H9 (cell line): Measurements from ENCODE around the gene LENG1. TPM values are rescaled to one million over a fixed set of nuclear protein-coding genes. Genes with fewer than 3 reads are reported as not detected.

Source experiments
- DNase-seq: peaks from one replicate; pipeline ENCODE4 v3.0.0-alpha.2; 2017
- H2AFZ ChIP-seq: one replicate; pipeline ENCODE4 v1.6.1; 2013; ENCODE audit warnings: mild to moderate bottlenecking, low read length, control low read depth, moderate library complexity
- H2AK5ac ChIP-seq: 2 replicates; pipeline ENCODE4 v1.6.1; 2013; ENCODE audit warnings: low read length, control low read depth, mixed read lengths; ENCODE audit not compliant: insufficient read length
- H2BK120ac ChIP-seq: one replicate; pipeline ENCODE4 v1.6.1; 2013; ENCODE audit warnings: low read depth, mild to moderate bottlenecking, low read length, control low read depth, inconsistent platforms; ENCODE audit not compliant: poor library complexity, severe bottlenecking
- H2BK12ac ChIP-seq: 2 replicates; pipeline ENCODE4 v1.6.1; 2013; ENCODE audit warnings: low read length, control low read depth, mixed read lengths, low read depth; ENCODE audit not compliant: insufficient read length
- H2BK15ac ChIP-seq: 2 replicates; pipeline ENCODE4 v1.6.1; 2013; ENCODE audit warnings: low read depth, low read length, control low read depth
- H2BK20ac ChIP-seq: one replicate; pipeline ENCODE4 v1.6.1; 2013; ENCODE audit warnings: low read depth, mild to moderate bottlenecking, low read length, control low read depth, inconsistent platforms; ENCODE audit not compliant: poor library complexity, severe bottlenecking
- H2BK5ac ChIP-seq: 2 replicates; pipeline ENCODE4 v1.6.1; 2013; ENCODE audit warnings: low read length, control low read depth, mixed read lengths; ENCODE audit not compliant: insufficient read length
- H3K14ac ChIP-seq: 2 replicates; pipeline ENCODE4 v1.6.1; 2013; ENCODE audit warnings: low read length, control low read depth; ENCODE audit not compliant: insufficient read depth
- H3K18ac ChIP-seq: 2 replicates; pipeline ENCODE4 v1.6.1; 2013; ENCODE audit warnings: low read depth, mild to moderate bottlenecking, mixed read lengths, low read length, control low read depth; ENCODE audit not compliant: insufficient read length
- H3K23ac ChIP-seq: 2 replicates; pipeline ENCODE4 v1.6.1; 2013; ENCODE audit warnings: low read length, control low read depth, mixed read lengths, low read depth; ENCODE audit not compliant: insufficient read length
- H3K23me2 ChIP-seq: 2 replicates; pipeline ENCODE4 v1.6.1; 2013; ENCODE audit warnings: low read depth, mild to moderate bottlenecking, mixed read lengths, low read length, control low read depth; ENCODE audit not compliant: insufficient read length, poor library complexity, severe bottlenecking
- H3K27ac ChIP-seq: 2 replicates; pipeline ENCODE4 v1.5.1; 2013; ENCODE audit warnings: low read length, control low read depth, mixed read lengths, low read depth; ENCODE audit not compliant: insufficient read length
- H3K27me3 ChIP-seq: 2 replicates; pipeline ENCODE4 v1.6.1; 2013; ENCODE audit warnings: low read length, control low read depth, inconsistent platforms; ENCODE audit not compliant: insufficient read depth
- H3K4ac ChIP-seq: 2 replicates; pipeline ENCODE4 v1.6.1; 2013; ENCODE audit warnings: low read depth, mild to moderate bottlenecking, control low read depth, inconsistent platforms, low read length, moderate library complexity
- H3K4me1 ChIP-seq: 2 replicates; pipeline ENCODE4 v1.6.1; 2013; ENCODE audit warnings: low read length, control low read depth, inconsistent platforms; ENCODE audit not compliant: insufficient read depth
- H3K4me2 ChIP-seq: 2 replicates; pipeline ENCODE4 v1.6.1; 2013; ENCODE audit warnings: low read length, control low read depth, mixed read lengths; ENCODE audit not compliant: insufficient read length, insufficient read depth
- H3K56ac ChIP-seq: 2 replicates; pipeline ENCODE4 v1.6.1; 2013; ENCODE audit warnings: low read depth, mild to moderate bottlenecking, mixed read lengths, low read length, control low read depth; ENCODE audit not compliant: insufficient read length
- H3K79me1 ChIP-seq: 2 replicates; pipeline ENCODE4 v1.6.1; 2013; ENCODE audit warnings: low read depth, mild to moderate bottlenecking, moderate library complexity, low read length, control low read depth, inconsistent platforms; ENCODE audit not compliant: insufficient read depth, poor library complexity, severe bottlenecking
- H3K79me2 ChIP-seq: 2 replicates; pipeline ENCODE4 v1.6.1; 2013; ENCODE audit warnings: low read length, control low read depth, inconsistent platforms; ENCODE audit not compliant: insufficient read depth
- H3K9ac ChIP-seq: 2 replicates; pipeline ENCODE4 v1.6.1; 2013; ENCODE audit warnings: low read length, control low read depth, mixed read lengths; ENCODE audit not compliant: insufficient read length; ENCODE audit errors: extremely low read depth
- H3K9me3 ChIP-seq: one replicate; pipeline ENCODE4 v1.6.1; 2013; ENCODE audit warnings: low read depth, low read length, inconsistent platforms; ENCODE audit not compliant: control insufficient read depth
- H3T11ph ChIP-seq: one replicate; pipeline ENCODE4 v1.6.1; 2013; ENCODE audit warnings: mild to moderate bottlenecking, low read length, control low read depth, inconsistent platforms
- H4K20me1 ChIP-seq: one replicate; pipeline ENCODE4 v1.6.1; 2013; ENCODE audit not compliant: control insufficient read depth, insufficient read length, insufficient read depth
- H4K5ac ChIP-seq: 2 replicates; pipeline ENCODE4 v1.6.1; 2013; ENCODE audit warnings: low read depth, mild to moderate bottlenecking, mixed read lengths, low read length, control low read depth; ENCODE audit not compliant: insufficient read length
- H4K8ac ChIP-seq: replicated peaks from 2 replicates; pipeline ENCODE4 v1.6.1; 2013; ENCODE audit warnings: low read length, control low read depth, mixed read lengths, low read depth; ENCODE audit not compliant: insufficient read length
- H4K91ac ChIP-seq: 2 replicates; pipeline ENCODE4 v1.6.1; 2013; ENCODE audit warnings: low read depth, mild to moderate bottlenecking, moderate library complexity, mixed read lengths, low read length, control low read depth; ENCODE audit not compliant: insufficient read length
- H3K27ac Mint-ChIP-seq, 3 experiments: 2 replicates in 2 of 3; 3 replicates in 1 of 3; pipeline ENCODE4 v1.8.0; 2020 to 2021; ENCODE audit warnings: mixed read lengths in 3 of 3, mild to moderate bottlenecking in 1 of 3, moderate library complexity in 1 of 3
- H3K27me3 Mint-ChIP-seq: 2 replicates; pipeline ENCODE4 v1.8.0; 2021; ENCODE audit warnings: low read depth, mild to moderate bottlenecking, moderate library complexity, mixed read lengths
- H3K36me3 Mint-ChIP-seq, 3 experiments: 2 replicates in 2 of 3; 3 replicates in 1 of 3; pipeline ENCODE4 v1.8.0; 2020 to 2021; ENCODE audit warnings: low read depth in 3 of 3, mixed read lengths in 3 of 3; ENCODE audit not compliant: insufficient read depth in 1 of 3
- H3K4me1 Mint-ChIP-seq, 2 experiments: 2 replicates each; pipeline ENCODE4 v1.8.0; 2020; ENCODE audit warnings: mixed read lengths in 2 of 2
- H3K4me3 Mint-ChIP-seq, 2 experiments: 2 replicates in 1 of 2; 3 replicates in 1 of 2; pipeline ENCODE4 v1.8.0; 2020 to 2021; ENCODE audit warnings: mild to moderate bottlenecking in 2 of 2, mixed read lengths in 2 of 2, moderate library complexity in 1 of 2
- H3K9me3 Mint-ChIP-seq, 2 experiments: 2 replicates in 1 of 2; 3 replicates in 1 of 2; pipeline ENCODE4 v1.8.0; 2020; ENCODE audit warnings: mild to moderate bottlenecking in 2 of 2, mixed read lengths in 2 of 2, moderate library complexity in 1 of 2
- WGBS: extraction: QIAGEN DNeasy Blood & Tissue Kit; methylation state at CpG from one replicate; pipeline ENCODE4 v1.1.7; 2013; ENCODE audit warnings: missing lambda C conversion rate, low lambda C conversion rate, mixed read lengths; ENCODE audit not compliant: insufficient read length; ENCODE audit errors: extremely low coverage; 5-methylcytosine and 5-hydroxymethylcytosine counted together
- total RNA-seq: library from RNA; stranded (reverse); gene quantifications from 2 replicates; pipeline ENCODE4 v1.2.1, GENCODE V29; 2021
- TF ChIP-seq, protein P1 (sequence below): fragments of 200-600 bp; sonication (generic); conservative IDR thresholded peaks from 3 replicates; pipeline ENCODE4 v1.8.0; 2021; ENCODE audit warnings: antibody characterized with exemption, mild to moderate bottlenecking

Gene LENG1
- total RNA-seq, 1 experiment from 2014 or later: 7.1 TPM

GRCh38 chr19:54201980-54202379 lies 42.5 kb upstream of the LENG1 start:
- Histone ChIP-seq H3K23ac (no peak overlapping the region), H3K79me1 (peaks cover 6% of the 10 kb centered on the region), H2BK20ac (no peak overlapping the region), H4K20me1 (peaks cover 3% of the 10 kb centered on the region), H2AK5ac (no peak overlapping the region), H3K56ac (no peak overlapping the region), H2BK120ac (no peak overlapping the region), H3K79me2 (peaks cover 39% of the 10 kb centered on the region), H3K18ac (no peak overlapping the region), H4K5ac (no peak overlapping the region), H3T11ph (no peak overlapping the region), H2BK15ac (no peak overlapping the region), H4K91ac (no peak overlapping the region), H4K8ac (no peak overlapping the region), H2BK5ac (no peak overlapping the region), H2BK12ac (no peak overlapping the region), H3K27ac (no peak overlapping the region), H3K4ac (no peak overlapping the region), H3K14ac (no peak overlapping the region), H3K23me2 (peaks cover 7% of the 10 kb centered on the region), H3K27me3 (no peaks in the 10 kb centered on the region), H3K9ac (peak overlapping the region; percentile 96), H3K4me2 (peak overlapping the region; percentile 89), H3K4me1 (peaks cover 3% of the 10 kb centered on the region), H2AFZ (no peak overlapping the region), H3K9me3 (no peaks in the 10 kb centered on the region)
- H3K36me3 Mint-ChIP-seq: peaks cover 63 to 68% (median 68%) of the 10 kb centered on the region in 3 experiments
- H3K4me3 Mint-ChIP-seq: peak overlapping the region; percentile 95 to 98
- TF ChIP-seq, protein P1, sequence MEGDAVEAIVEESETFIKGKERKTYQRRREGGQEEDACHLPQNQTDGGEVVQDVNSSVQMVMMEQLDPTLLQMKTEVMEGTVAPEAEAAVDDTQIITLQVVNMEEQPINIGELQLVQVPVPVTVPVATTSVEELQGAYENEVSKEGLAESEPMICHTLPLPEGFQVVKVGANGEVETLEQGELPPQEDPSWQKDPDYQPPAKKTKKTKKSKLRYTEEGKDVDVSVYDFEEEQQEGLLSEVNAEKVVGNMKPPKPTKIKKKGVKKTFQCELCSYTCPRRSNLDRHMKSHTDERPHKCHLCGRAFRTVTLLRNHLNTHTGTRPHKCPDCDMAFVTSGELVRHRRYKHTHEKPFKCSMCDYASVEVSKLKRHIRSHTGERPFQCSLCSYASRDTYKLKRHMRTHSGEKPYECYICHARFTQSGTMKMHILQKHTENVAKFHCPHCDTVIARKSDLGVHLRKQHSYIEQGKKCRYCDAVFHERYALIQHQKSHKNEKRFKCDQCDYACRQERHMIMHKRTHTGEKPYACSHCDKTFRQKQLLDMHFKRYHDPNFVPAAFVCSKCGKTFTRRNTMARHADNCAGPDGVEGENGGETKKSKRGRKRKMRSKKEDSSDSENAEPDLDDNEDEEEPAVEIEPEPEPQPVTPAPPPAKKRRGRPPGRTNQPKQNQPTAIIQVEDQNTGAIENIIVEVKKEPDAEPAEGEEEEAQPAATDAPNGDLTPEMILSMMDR: no peak
- H3K27ac Mint-ChIP-seq: peak overlapping the region; percentile 100; a peak in 5 of 7 replicates
- H3K9me3 Mint-ChIP-seq: no peaks in the 10 kb centered on the region
- no peak for DNase-seq
- peaks cover 35 to 56% of the 10 kb centered on the region in 2 experiments for H3K4me1 Mint-ChIP-seq
- WGBS: no CpG with 5 or more reads among the region's 13 CpGs
- no peaks in the 10 kb centered on the region; the same call in 1 of the 2 replicates for H3K27me3 Mint-ChIP-seq
